Loucy (cell line): Measurements from ENCODE around the gene SLC35B4.

Experiments
- H2AFZ ChIP-seq: fragments of 200-600 bp; sonication (generic); 2 replicates; pipeline ENCODE4 v1.6.0; 2016; ENCODE audit warnings: antibody characterized with exemption, mild to moderate bottlenecking, low read length, moderate library complexity
- H3F3A ChIP-seq: fragments of 200-600 bp; 2 replicates; pipeline ENCODE4 v1.6.0; 2016; ENCODE audit warnings: antibody characterized with exemption, low read depth, mild to moderate bottlenecking
- H3K27me3 ChIP-seq: fragments of 200-600 bp; sonication (generic); 2 replicates; pipeline ENCODE4 v1.6.1; 2014; ENCODE audit warnings: low read length, mild to moderate bottlenecking; ENCODE audit not compliant: insufficient read depth, poor library complexity, severe bottlenecking
- H3K36me3 ChIP-seq: fragments of 200-600 bp; sonication (generic); 2 replicates; pipeline ENCODE4 v1.6.1; 2016; ENCODE audit warnings: low read length; ENCODE audit not compliant: insufficient read depth
- H3K4me1 ChIP-seq: fragments of 200-600 bp; sonication (generic); 2 replicates; pipeline ENCODE4 v1.5.1; 2014; ENCODE audit warnings: low read length, mild to moderate bottlenecking; ENCODE audit not compliant: insufficient read depth, poor library complexity, severe bottlenecking
- H3K4me2 ChIP-seq: fragments of 200-600 bp; sonication (generic); 2 replicates; pipeline ENCODE4 v1.6.0; 2014; ENCODE audit warnings: antibody characterized with exemption, low read length, low read depth, mild to moderate bottlenecking; ENCODE audit not compliant: poor library complexity, severe bottlenecking
- H3K4me3 ChIP-seq: fragments of 200-600 bp; sonication (generic); 2 replicates; pipeline ENCODE4 v1.5.1; 2014; ENCODE audit warnings: low read length, mild to moderate bottlenecking, mixed read lengths; ENCODE audit not compliant: poor library complexity, severe bottlenecking
- H3K79me2 ChIP-seq: fragments of 200-600 bp; sonication (generic); 2 replicates; pipeline ENCODE4 v1.6.1; 2014; ENCODE audit warnings: low read length; ENCODE audit not compliant: insufficient read depth
- H3K9ac ChIP-seq: fragments of 200-600 bp; sonication (generic); 2 replicates; pipeline ENCODE4 v1.6.0; 2014; ENCODE audit warnings: mild to moderate bottlenecking, low read depth, low read length, moderate library complexity; ENCODE audit not compliant: poor library complexity, severe bottlenecking
- H3K9me2 ChIP-seq: fragments of 200-600 bp; sonication (generic); replicated peaks from 2 replicates; pipeline ENCODE4 v1.6.1; 2016; ENCODE audit warnings: low read depth, low read length, mixed read lengths
- H3K9me3 ChIP-seq: fragments of 200-600 bp; sonication (generic); 2 replicates; pipeline ENCODE4 v1.6.1; 2014; ENCODE audit warnings: mild to moderate bottlenecking, antibody characterized with exemption, low read length, low read depth; ENCODE audit not compliant: insufficient read depth
- H4K20me1 ChIP-seq: fragments of 200-600 bp; sonication (generic); 2 replicates; pipeline ENCODE4 v1.6.0; 2014; ENCODE audit warnings: antibody characterized with exemption, low read length, mild to moderate bottlenecking; ENCODE audit not compliant: insufficient read depth, poor library complexity, severe bottlenecking
- CTCF ChIP-seq: fragments of 200-600 bp; sonication (generic); conservative IDR thresholded peaks from 2 replicates; pipeline ENCODE4 v1.5.1; 2014; ENCODE audit warnings: mild to moderate bottlenecking, antibody characterized with exemption, low read length
- EZH2phosphoT487 ChIP-seq: fragments of 200-600 bp; IDR thresholded peaks from 2 replicates; pipeline ENCODE4 v1.6.1; 2018; ENCODE audit warnings: antibody characterized with exemption, mild to moderate bottlenecking, moderate library complexity, borderline replicate concordance

Gene SLC35B4

GRCh38 chr7:134311807-134312206 lies 4.9 kb downstream of the SLC35B4 start:
- H3K27me3 ChIP-seq, result no peaks in the 10 kb centered on the region
- H2AFZ ChIP-seq, result no peak overlapping the region
- no peaks in the 10 kb centered on the region for H3F3A ChIP-seq
- H4K20me1 ChIP-seq, result no peaks in the 10 kb centered on the region
- no peak overlapping the region for H3K4me2 ChIP-seq
- no peaks in the 10 kb centered on the region for H3K9me3 ChIP-seq
- no peaks in the 10 kb centered on the region for H3K36me3 ChIP-seq
- TF ChIP-seq CTCF (no peak), EZH2phosphoT487 (no peak)
- H3K9ac ChIP-seq, result no peak overlapping the region
- peaks cover 17% of the 10 kb centered on the region for H3K79me2 ChIP-seq
- H3K4me1 ChIP-seq, result peaks cover 30% of the 10 kb centered on the region
- no peaks in the 10 kb centered on the region for H3K9me2 ChIP-seq
- H3K4me3 ChIP-seq, result no peak overlapping the region

- Histone ChIP-seq H3K4me1 (peaks cover 10% of the 10 kb centered on the region), H3F3A (no peaks in the 10 kb centered on the region), H2AFZ (no peak overlapping the region), H3K4me2 (no peak overlapping the region), H3K79me2 (no peaks in the 10 kb centered on the region), H3K36me3 (peaks cover 11% of the 10 kb centered on the region; the same call in 1 of the 2 replicates), H3K9me3 (no peaks in the 10 kb centered on the region), H3K9me2 (no peaks in the 10 kb centered on the region), H3K27me3 (no peaks in the 10 kb centered on the region), H3K9ac (no peak overlapping the region), H4K20me1 (no peaks in the 10 kb centered on the region), H3K4me3 (no peak overlapping the region)
- no peak for TF ChIP-seq CTCF
- TF ChIP-seq EZH2phosphoT487, result no peak
Observed at GRCh38 chr7:134308548-134308947, 8.2 kb downstream of the SLC35B4 start.

GRCh38 chr7:134307320-134307719 lies 9.4 kb downstream of the SLC35B4 start:
- no peaks in the 10 kb centered on the region for H3K27me3 ChIP-seq
- TF ChIP-seq EZH2phosphoT487, result no peak
- no peaks in the 10 kb centered on the region for H3F3A ChIP-seq
- no peaks in the 10 kb centered on the region for H3K79me2 ChIP-seq
- H3K36me3 ChIP-seq, result peaks cover 12% of the 10 kb centered on the region; the same call in 1 of the 2 replicates
- no peak overlapping the region for H3K4me3 ChIP-seq
- no peaks in the 10 kb centered on the region for H4K20me1 ChIP-seq
- H3K9me2 ChIP-seq, result no peaks in the 10 kb centered on the region
- no peak overlapping the region for H2AFZ ChIP-seq
- H3K4me2 ChIP-seq, result no peak overlapping the region
- H3K9me3 ChIP-seq, result no peaks in the 10 kb centered on the region
- no peak overlapping the region for H3K9ac ChIP-seq
- H3K4me1 ChIP-seq, result peaks cover 9% of the 10 kb centered on the region

- Histone ChIP-seq H3K36me3 (peaks cover 45% of the 10 kb centered on the region), H3K4me1 (no peaks in the 10 kb centered on the region), H3K27me3 (no peaks in the 10 kb centered on the region), H3K9me3 (no peaks in the 10 kb centered on the region), H3F3A (no peaks in the 10 kb centered on the region), H4K20me1 (no peaks in the 10 kb centered on the region), H3K4me2 (no peak overlapping the region), H3K9me2 (no peaks in the 10 kb centered on the region), H3K4me3 (no peak overlapping the region), H3K9ac (no peak overlapping the region), H2AFZ (no peak overlapping the region), H3K79me2 (no peaks in the 10 kb centered on the region)
- TF ChIP-seq CTCF (no peak), EZH2phosphoT487 (no peak)
Observed at GRCh38 chr7:134302120-134302519, 14.6 kb downstream of the SLC35B4 start.
